HG03097 (cell line): ENCODE data around the gene GTF2H2.
"Not testable (repeated sequence)": the region's sequence is repeated elsewhere in the genome, so short reads cannot be mapped to it uniquely, and the experiment has no call there.

ENCODE experiments used
- ATAC-seq: cut with Tn5 transposase; IDR thresholded peaks from one replicate; pipeline ENCODE4 v1.9.1; 2021; ENCODE audit not compliant: unreplicated experiment, low FRiP score

GTF2H2 gene

GRCh38 chr5:71014176-71014575 is 53.3 kb downstream of the GTF2H2 start:
- ATAC-seq: no peak

GRCh38 chr5:71013575-71013974 is 53.9 kb downstream of the GTF2H2 start:
- no peak for ATAC-seq

- ATAC-seq: no peak
These were observed 56.2 kb downstream of the GTF2H2 start for GRCh38 chr5:71011194-71011792.

- not testable (repeated sequence) for ATAC-seq
These were observed 60.5 kb downstream of the GTF2H2 start for GRCh38 chr5:71006983-71007382.
